ENCODE data around the gene SAA2. TPM values are rescaled to one million over a fixed set of nuclear protein-coding genes. Genes with fewer than 3 reads are reported as not detected.
"Not testable (repeated sequence)": the region's sequence is repeated elsewhere in the genome, so short reads cannot be mapped to it uniquely, and the experiment has no call there.

SAA2 gene
- total and polyA plus RNA-seq, 2 experiments from 2014 or later = not detected

GRCh38 chr11:18259259-18259658, 10.8 kb upstream of the SAA2 start:
- Histone ChIP-seq H3K79me2 (ENCODE audit: insufficient read depth) (no peaks in the 10 kb centered on the region), H3K36me3 (ENCODE audit: low read depth) (no peaks in the 10 kb centered on the region), H3K4me3 (no peak overlapping the region), H3K27me3 (replicated peaks; ENCODE audit: insufficient read depth) (peaks cover 14% of the 10 kb centered on the region), H3K27ac (no peak overlapping the region), H2AFZ (no peak overlapping the region), H3K9me3 (ENCODE audit: low read depth) (no peaks in the 10 kb centered on the region), H3K9me2 (ENCODE audit: insufficient read depth) (no peaks in the 10 kb centered on the region), H3F3A (ENCODE audit: insufficient read depth) (no peaks in the 10 kb centered on the region), H3K4me1 (ENCODE audit: insufficient read depth) (no peaks in the 10 kb centered on the region), H3K4me2 (ENCODE audit: unreplicated experiment) (no peak overlapping the region), H3K9ac (no peak overlapping the region), H4K20me1 (ENCODE audit: insufficient read depth) (no peaks in the 10 kb centered on the region)
- in situ Hi-C loops (cut with MboI) = no loop called here
- no peak for TF ChIP-seq EZH2 (IDR thresholded peaks at IDR 0.05; ENCODE audit: insufficient read depth, poor library complexity, severe bottlenecking)
- no peak for TF ChIP-seq EZH2phosphoT487 (IDR thresholded peaks at IDR 0.05; ENCODE audit: insufficient read depth, low read depth)
- no peak for DNase-seq

GRCh38 chr11:18254781-18255361, 6.4 kb upstream of the SAA2 start:
- Histone ChIP-seq H3K9me3 (ENCODE audit: low read depth) (no peaks in the 10 kb centered on the region), H3K4me1 (ENCODE audit: insufficient read depth) (no peaks in the 10 kb centered on the region), H4K20me1 (ENCODE audit: insufficient read depth) (no peaks in the 10 kb centered on the region), H3K27ac (no peak overlapping the region), H3K4me3 (no peak overlapping the region), H3K9me2 (ENCODE audit: insufficient read depth) (no peaks in the 10 kb centered on the region), H3K27me3 (replicated peaks; ENCODE audit: insufficient read depth) (peaks cover 14% of the 10 kb centered on the region), H2AFZ (no peak overlapping the region), H3K79me2 (ENCODE audit: insufficient read depth) (no peaks in the 10 kb centered on the region), H3K36me3 (ENCODE audit: low read depth) (no peaks in the 10 kb centered on the region), H3K4me2 (ENCODE audit: unreplicated experiment) (no peak overlapping the region), H3K9ac (no peak overlapping the region), H3F3A (ENCODE audit: insufficient read depth) (no peaks in the 10 kb centered on the region)
- WGBS, 2 experiments (ENCODE audit: low coverage in 1 of 2, low lambda C conversion rate in 2 of 2, missing lambda C conversion rate in 2 of 2) = 26 to 30% methylated on average over 2 of the region's 2 CpGs
- no peak for TF ChIP-seq EZH2phosphoT487 (IDR thresholded peaks at IDR 0.05; ENCODE audit: insufficient read depth, low read depth)
- TF ChIP-seq EZH2 (IDR thresholded peaks at IDR 0.05; ENCODE audit: insufficient read depth, poor library complexity, severe bottlenecking) = no peak
- in situ Hi-C loops (cut with MboI) = no loop called here
- DNase-seq = no peak

DNA sequence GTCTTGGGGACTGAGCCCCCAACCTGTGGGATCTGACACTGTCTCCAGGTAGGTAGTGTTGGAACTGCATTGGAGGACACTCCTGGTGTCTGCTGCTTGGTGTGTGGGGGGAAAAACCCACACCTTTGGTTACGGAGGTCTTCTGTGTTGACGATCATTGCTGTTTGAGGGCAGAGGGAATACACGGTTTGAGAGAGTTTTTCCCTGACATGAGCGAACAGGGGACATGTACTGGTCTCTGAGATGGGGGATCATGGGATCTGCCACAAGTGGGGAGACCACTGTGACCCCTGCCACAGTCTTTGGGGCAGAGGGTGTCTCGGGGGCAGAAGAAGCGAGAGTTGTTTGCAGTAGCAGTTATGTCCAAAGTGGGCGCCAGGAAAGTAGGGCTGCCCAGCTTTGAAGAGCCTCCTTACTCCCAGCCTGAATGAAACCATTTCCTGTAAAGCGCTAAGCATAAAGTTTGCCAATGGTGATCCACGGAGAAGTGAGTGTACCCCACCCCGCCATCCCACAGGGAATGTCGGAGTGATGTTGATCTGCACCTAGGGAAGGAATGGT, 5.4 kb upstream of the SAA2 start:
- Histone ChIP-seq H3K9ac (no peak overlapping the region), H3F3A (ENCODE audit: insufficient read depth) (no peaks in the 10 kb centered on the region), H2AFZ (no peak overlapping the region), H3K4me1 (ENCODE audit: insufficient read depth) (no peaks in the 10 kb centered on the region), H3K9me2 (ENCODE audit: insufficient read depth) (no peaks in the 10 kb centered on the region), H3K79me2 (ENCODE audit: insufficient read depth) (no peaks in the 10 kb centered on the region), H3K4me3 (no peak overlapping the region), H3K4me2 (ENCODE audit: unreplicated experiment) (no peak overlapping the region), H3K36me3 (ENCODE audit: low read depth) (no peaks in the 10 kb centered on the region), H3K9me3 (ENCODE audit: low read depth) (no peaks in the 10 kb centered on the region), H3K27ac (no peak overlapping the region), H4K20me1 (ENCODE audit: insufficient read depth) (no peaks in the 10 kb centered on the region), H3K27me3 (replicated peaks; ENCODE audit: insufficient read depth) (peaks cover 7% of the 10 kb centered on the region)
- no peak for TF ChIP-seq EZH2phosphoT487 (IDR thresholded peaks at IDR 0.05; ENCODE audit: insufficient read depth, low read depth)
- no peak for TF ChIP-seq EZH2 (IDR thresholded peaks at IDR 0.05; ENCODE audit: insufficient read depth, poor library complexity, severe bottlenecking)
- in situ Hi-C loops (cut with MboI) = no loop called here
- WGBS, 2 experiments (ENCODE audit: low coverage in 1 of 2, low lambda C conversion rate in 2 of 2, missing lambda C conversion rate in 2 of 2) = 61 to 65% methylated on average over 11 of the region's 11 CpGs
- DNase-seq = no peak

DNA sequence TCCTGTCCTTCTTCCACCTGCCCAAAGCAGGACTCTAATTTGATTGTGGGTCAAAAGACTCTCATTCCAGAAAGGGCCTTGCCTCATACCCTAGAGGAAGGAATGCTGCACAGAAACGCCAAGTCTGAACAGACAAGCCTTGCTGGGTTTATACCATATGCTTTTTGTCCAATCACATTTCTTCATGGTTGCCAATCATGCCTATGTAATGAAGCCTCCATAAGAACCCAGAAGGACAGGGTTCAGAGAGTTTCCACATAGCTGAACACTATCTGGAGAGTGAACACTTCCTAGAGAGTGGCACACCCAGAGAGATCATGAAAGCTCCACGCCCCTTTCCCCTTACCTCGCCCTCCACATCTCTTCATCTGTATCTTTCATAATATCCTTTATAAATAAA, 4.8 kb upstream of the SAA2 start:
- Histone ChIP-seq H3K27ac (no peak overlapping the region), H3K79me2 (ENCODE audit: insufficient read depth) (no peaks in the 10 kb centered on the region), H3K9me3 (ENCODE audit: low read depth) (no peaks in the 10 kb centered on the region), H3K4me1 (ENCODE audit: insufficient read depth) (no peaks in the 10 kb centered on the region), H3K4me3 (no peak overlapping the region), H4K20me1 (ENCODE audit: insufficient read depth) (no peaks in the 10 kb centered on the region), H3K36me3 (ENCODE audit: low read depth) (no peaks in the 10 kb centered on the region), H3F3A (ENCODE audit: insufficient read depth) (no peaks in the 10 kb centered on the region), H3K27me3 (replicated peaks; ENCODE audit: insufficient read depth) (peaks cover 7% of the 10 kb centered on the region; the same call in 1 of the 2 replicates), H3K4me2 (ENCODE audit: unreplicated experiment) (no peak overlapping the region), H2AFZ (no peak overlapping the region), H3K9me2 (ENCODE audit: insufficient read depth) (no peaks in the 10 kb centered on the region), H3K9ac (no peak overlapping the region)
- no peak for DNase-seq
- 70 to 84% methylated on average over 3 of the region's 3 CpGs for WGBS, 2 experiments (ENCODE audit: low coverage in 1 of 2, low lambda C conversion rate in 2 of 2, missing lambda C conversion rate in 2 of 2)
- in situ Hi-C loops (cut with MboI) = no loop called here
- TF ChIP-seq EZH2phosphoT487 (IDR thresholded peaks at IDR 0.05; ENCODE audit: insufficient read depth, low read depth) (no peak), EZH2 (IDR thresholded peaks at IDR 0.05; ENCODE audit: insufficient read depth, poor library complexity, severe bottlenecking) (no peak)

DNA sequence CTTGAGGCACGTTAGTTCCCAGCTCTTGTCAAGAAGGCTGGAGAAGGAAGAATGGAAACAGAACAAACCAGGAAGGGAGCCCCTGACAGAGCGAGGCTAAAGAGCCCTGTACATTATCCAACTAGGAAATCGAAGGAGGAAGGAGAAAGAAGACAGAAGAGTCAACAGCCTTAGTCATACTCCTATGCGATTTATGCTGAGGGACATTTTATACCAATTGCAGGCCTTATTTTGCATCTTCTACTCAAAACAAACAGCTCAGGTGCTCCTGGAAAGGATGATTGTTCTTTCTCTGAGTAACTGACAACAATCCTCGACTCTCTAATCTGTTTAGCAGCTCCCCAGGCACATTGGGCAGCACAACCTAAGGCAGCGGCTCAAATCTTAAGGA, 1.3 kb downstream of the SAA2 start:
- DNase-seq; H3K9me3 ChIP-seq (ENCODE audit: low read depth); H3K9ac ChIP-seq; H3F3A ChIP-seq (ENCODE audit: insufficient read depth); in situ Hi-C loops (cut with MboI); H3K4me2 ChIP-seq (ENCODE audit: unreplicated experiment); H4K20me1 ChIP-seq (ENCODE audit: insufficient read depth); H3K36me3 ChIP-seq (ENCODE audit: low read depth); H3K4me1 ChIP-seq (ENCODE audit: insufficient read depth); H3K9me2 ChIP-seq (ENCODE audit: insufficient read depth); H3K79me2 ChIP-seq (ENCODE audit: insufficient read depth); H2AFZ ChIP-seq; H3K27ac ChIP-seq; H3K4me3 ChIP-seq; H3K27me3 ChIP-seq (replicated peaks; ENCODE audit: insufficient read depth): not testable (repeated sequence)
- 57 to 60% methylated on average over 4 to 6 of the region's 6 CpGs for WGBS, 2 experiments (ENCODE audit: low coverage in 1 of 2, low lambda C conversion rate in 2 of 2, missing lambda C conversion rate in 2 of 2)

DNA sequence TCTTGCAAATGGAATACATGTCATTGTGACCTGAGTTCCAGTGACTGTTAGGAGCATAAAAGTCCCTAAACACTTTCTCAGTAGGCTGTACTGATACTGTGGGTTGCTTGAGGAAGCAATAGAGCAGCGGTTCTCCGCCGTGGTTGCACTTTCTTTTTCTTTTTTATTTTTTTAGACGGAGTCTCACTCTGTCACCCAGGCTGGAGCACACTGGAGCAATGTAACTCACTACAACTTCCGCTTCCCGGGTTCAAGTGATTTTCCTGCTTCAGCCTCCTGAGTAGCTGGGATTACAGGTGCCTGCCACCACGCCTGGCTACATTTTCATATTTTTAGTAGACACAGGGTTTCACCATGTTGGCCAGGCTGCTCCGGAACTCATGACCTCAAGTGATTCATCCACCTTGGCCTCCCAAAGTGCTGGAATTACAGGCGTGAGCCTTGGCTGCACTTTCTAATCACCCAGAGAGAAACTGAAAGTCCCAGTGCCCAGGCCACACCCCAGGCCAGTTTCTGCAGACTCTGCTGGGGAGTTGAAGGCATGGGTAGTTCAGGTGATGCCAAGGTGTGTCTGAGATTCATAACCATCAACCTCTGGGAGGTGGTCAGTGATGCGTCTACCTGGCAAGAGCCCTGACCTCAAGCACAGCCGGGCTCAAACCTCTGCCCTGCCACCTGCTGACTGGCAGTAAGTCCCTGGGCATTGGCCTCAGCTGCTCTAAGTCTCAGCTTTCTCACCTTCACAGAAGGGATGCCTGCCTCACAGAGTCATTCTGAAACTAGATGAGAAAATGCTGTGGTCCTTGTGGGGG, 1.9 kb downstream of the SAA2 start:
- DNase-seq = not testable (repeated sequence)
- WGBS, 2 experiments (ENCODE audit: low coverage in 1 of 2, low lambda C conversion rate in 2 of 2, missing lambda C conversion rate in 2 of 2) = 76 to 79% methylated on average over 11 of the region's 11 CpGs

More for the DNA sequence above, 1.9 kb downstream of the SAA2 start:
- H3K27ac ChIP-seq; H3K9me2 ChIP-seq (ENCODE audit: insufficient read depth); H3K4me3 ChIP-seq; H3K79me2 ChIP-seq (ENCODE audit: insufficient read depth); H3F3A ChIP-seq (ENCODE audit: insufficient read depth); H3K4me1 ChIP-seq (ENCODE audit: insufficient read depth); H3K9me3 ChIP-seq (ENCODE audit: low read depth); in situ Hi-C loops (cut with MboI); H3K36me3 ChIP-seq (ENCODE audit: low read depth); H3K4me2 ChIP-seq (ENCODE audit: unreplicated experiment); H3K9ac ChIP-seq; H3K27me3 ChIP-seq (replicated peaks; ENCODE audit: insufficient read depth); H2AFZ ChIP-seq; H4K20me1 ChIP-seq (ENCODE audit: insufficient read depth): not testable (repeated sequence)

All from GM23248 (cell line).